ENCODE measurements around the gene MKRN1. TPM values are rescaled to one million over a fixed set of nuclear protein-coding genes. Genes with fewer than 3 reads are reported as not detected.

Gene MKRN1
- total and polyA plus RNA-seq, 8 donors, result 78.1 to 121 (median 102) TPM

- no peak for DNase-seq
- Histone ChIP-seq H3K36me3 (no peaks in the 10 kb centered on the region), H3K4me1 (peaks cover 0 to 6% of the 10 kb centered on the region in 2 donors), H3K27ac (no peak overlapping the region), H3K9me3 (no peaks in the 10 kb centered on the region), H3K27me3 (peaks cover 0 to 19% of the 10 kb centered on the region in 2 donors), H3K4me3 (no peak overlapping the region)
- no peak for TF ChIP-seq CTCF (IDR thresholded peaks at IDR 0.05)
- intact Hi-C loops (cut with DNase I), result no loop called here
- no peak for ATAC-seq
Measured at GRCh38 chr7:140525743-140526142, 46.4 kb upstream of the MKRN1 start.

- H3K9me3 ChIP-seq, result no peaks in the 10 kb centered on the region
- no peak overlapping the region for H3K27ac ChIP-seq
- no peak for TF ChIP-seq CTCF (IDR thresholded peaks at IDR 0.05)
- peaks cover 0 to 4% of the 10 kb centered on the region in 2 donors for H3K27me3 ChIP-seq
- no peak overlapping the region for H3K4me3 ChIP-seq
- DNase-seq (no peak), ATAC-seq (no peak)
- intact Hi-C loops (cut with DNase I), result no loop called here
- no peaks in the 10 kb centered on the region for H3K36me3 ChIP-seq
- peaks cover 0 to 6% of the 10 kb centered on the region in 2 donors for H3K4me1 ChIP-seq
Measured at GRCh38 chr7:140521421-140521820, 42.1 kb upstream of the MKRN1 start.

- Histone ChIP-seq H3K36me3 (no peaks in the 10 kb centered on the region), H3K4me3 (no peak overlapping the region), H3K27me3 (no peaks in the 10 kb centered on the region), H3K27ac (no peak overlapping the region), H3K9me3 (no peaks in the 10 kb centered on the region), H3K4me1 (no peaks in the 10 kb centered on the region)
- intact Hi-C loops (cut with DNase I), result loop anchor here (2.0 to 10.0 kb wide), 2 partner anchors 134 to 136 kb away; no protein-coding TSS in a partner anchor
- no peak for TF ChIP-seq CTCF (IDR thresholded peaks at IDR 0.05)
- DNase-seq (no peak), ATAC-seq (no peak)
Measured at GRCh38 chr7:140519007-140519399, 39.7 kb upstream of the MKRN1 start.

GRCh38 chr7:140518370-140519006 lies 39.2 kb upstream of the MKRN1 start:
- intact Hi-C loops (cut with DNase I), result loop anchor here (2.0 to 10.0 kb wide), 2 partner anchors 134 to 136 kb away; no protein-coding TSS in a partner anchor
- Histone ChIP-seq H3K9me3 (no peaks in the 10 kb centered on the region), H3K4me1 (no peaks in the 10 kb centered on the region), H3K4me3 (no peak overlapping the region), H3K27me3 (no peaks in the 10 kb centered on the region), H3K36me3 (no peaks in the 10 kb centered on the region), H3K27ac (peak overlapping the region in 1 of 2 donors; percentile 6)
- no peak for ATAC-seq
- DNase-seq, result no peak
- TF ChIP-seq CTCF (IDR thresholded peaks at IDR 0.05), result no peak

- Histone ChIP-seq H3K4me3 (no peak overlapping the region), H3K4me1 (no peaks in the 10 kb centered on the region), H3K36me3 (no peaks in the 10 kb centered on the region), H3K9me3 (no peaks in the 10 kb centered on the region), H3K27me3 (no peaks in the 10 kb centered on the region), H3K27ac (peak overlapping the region in 1 of 2 donors; percentile 6)
- ATAC-seq (peak; percentile 99), DNase-seq (peak; percentile 78 to 91 (median 88))
- intact Hi-C loops (cut with DNase I), result loop anchor here (2.0 to 10.0 kb wide), 2 partner anchors 135 to 137 kb away; no protein-coding TSS in a partner anchor
- peak; percentile 73 to 85 for TF ChIP-seq CTCF (IDR thresholded peaks at IDR 0.05)
Measured at GRCh38 chr7:140517546-140518369, 38.5 kb upstream of the MKRN1 start.

Data from left lung (tissue), 10 donors.